Prostate gland (tissue), 2 donors: Measurements from ENCODE around the gene CLCA1. TPM values are rescaled to one million over a fixed set of nuclear protein-coding genes. Genes with fewer than 3 reads are reported as not detected.
"Not testable (repeated sequence)": the region's sequence is repeated elsewhere in the genome, so short reads cannot be mapped to it uniquely, and the experiment has no call there.

ENCODE experiments used
- DNase-seq: peaks from one replicate; pipeline ENCODE4 v3.0.0-alpha.2; 2019; ENCODE audit warnings: low spot score
- H3K27ac ChIP-seq, 2 donors: fragments of 200-600 bp; sonication (generic); 2 replicates each; pipeline ENCODE4 v1.5.1; 2017 to 2019
- H3K27me3 ChIP-seq: fragments of 200-600 bp; sonication (generic); replicated peaks from 2 replicates; pipeline ENCODE4 v1.5.1; 2019; ENCODE audit not compliant: insufficient read depth
- H3K36me3 ChIP-seq, 2 donors: fragments of 200-600 bp; sonication (generic); 1 replicate in 1 of 2; 2 replicates in 1 of 2; pipeline versions ENCODE4 v1.5.1 to v1.8.1; 2017 to 2019
- H3K4me1 ChIP-seq: fragments of 200-600 bp; sonication (generic); replicated peaks from 2 replicates; pipeline ENCODE4 v1.5.1; 2019
- H3K4me3 ChIP-seq, 2 donors: fragments of 200-600 bp; sonication (generic); 2 replicates each; pipeline ENCODE4 v1.5.1; 2017 to 2019
- H3K9me3 ChIP-seq: fragments of 200-600 bp; sonication (generic); 2 replicates; pipeline ENCODE4 v1.5.1; 2017
- CTCF ChIP-seq, 4 experiments: fragments of 200-600 bp in 2 of 4; fragments of 450-650 bp in 2 of 4; sonication (generic) in 2 of 4; IDR thresholded peaks; 1 replicate in 3 of 4; 2 replicates in 1 of 4; pipeline ENCODE4 v1.5.1; 2016 to 2019; ENCODE audit warnings: antibody characterized with exemption in 4 of 4, mild to moderate bottlenecking in 2 of 4, moderate library complexity in 2 of 4
- POLR2A ChIP-seq: fragments of 450-650 bp; IDR thresholded peaks from one replicate; pipeline ENCODE4 v1.6.1; 2016; ENCODE audit warnings: antibody characterized with exemption, mild to moderate bottlenecking
- POLR2AphosphoS5 ChIP-seq: sonication (generic); formaldehyde crosslinking; IDR thresholded peaks from one replicate; pipeline ENCODE4 v1.6.1; 2017; ENCODE audit warnings: antibody characterized with exemption
- WGBS: methylation state at CpG from one replicate; pipeline ENCODE4 v1.1.5; 2018; 5-methylcytosine and 5-hydroxymethylcytosine counted together
- intact Hi-C: fragments of 100-400 bp; cut with DNase I; formaldehyde crosslinking; loops from one replicate; pipeline ENCODE4 v1.14.2; 2022
- total RNA-seq, 2 donors: library from RNA; depleted of rRNA; stranded (reverse); fragments of >200 nt; gene quantifications; one replicate each; pipeline ENCODE4 v1.1.0, GENCODE V29; 2016

Gene CLCA1
- total RNA-seq, 2 donors from 2014 or later, result 0.34 TPM; not detected in 1

GRCh38 chr1:86502125-86502646, 33.5 kb downstream of the CLCA1 start:
- DNase-seq, H3K9me3 ChIP-seq, H3K27me3 ChIP-seq, H3K4me1 ChIP-seq, H3K36me3 ChIP-seq, H3K4me3 ChIP-seq: not testable (repeated sequence)
- peak in 3 of 4 experiments; percentile 9 to 38 (median 27) for TF ChIP-seq CTCF (IDR thresholded peaks at IDR 0.05)
- peak overlapping the region in 1 of 2 donors; percentile 79 for H3K27ac ChIP-seq
- WGBS, result 64% methylated on average over 16 of the region's 16 CpGs
- intact Hi-C loops, result loop anchor here (10.0 kb wide), 2 partner anchors 117 to 463 kb away; no protein-coding TSS in a partner anchor

- intact Hi-C loops, result loop anchor here (10.0 kb wide), 2 partner anchors 118 to 462 kb away; no protein-coding TSS in a partner anchor
- no peak overlapping the region for H3K4me3 ChIP-seq
- H3K9me3 ChIP-seq, result no peaks in the 10 kb centered on the region
- no peaks in the 10 kb centered on the region for H3K36me3 ChIP-seq
- no peaks in the 10 kb centered on the region for H3K4me1 ChIP-seq
- H3K27me3 ChIP-seq, result no peaks in the 10 kb centered on the region
- peak overlapping the region; percentile 79 to 84 for H3K27ac ChIP-seq
- DNase-seq, result peak; percentile 60
- TF ChIP-seq POLR2AphosphoS5 (no peak), POLR2A (no peak), CTCF (IDR thresholded peaks at IDR 0.05) (no peak)
- WGBS, result 58% methylated on average over 18 of the region's 18 CpGs
These were observed 34.1 kb downstream of the CLCA1 start for GRCh38 chr1:86502721-86503405.

- TF ChIP-seq CTCF (IDR thresholded peaks at IDR 0.05) (no peak), POLR2A (no peak), POLR2AphosphoS5 (no peak)
- WGBS, result 15% methylated on average over 18 of the region's 18 CpGs
- intact Hi-C loops, result loop anchor here (10.0 kb wide), 2 partner anchors 119 to 461 kb away; no protein-coding TSS in a partner anchor
- Histone ChIP-seq H3K36me3 (no peaks in the 10 kb centered on the region), H3K4me3 (peak overlapping the region in 1 of 2 donors; percentile 13), H3K4me1 (no peaks in the 10 kb centered on the region), H3K27me3 (no peaks in the 10 kb centered on the region), H3K9me3 (no peaks in the 10 kb centered on the region), H3K27ac (peak overlapping the region; percentile 79 to 84)
- peak; percentile 32 for DNase-seq
These were observed 34.8 kb downstream of the CLCA1 start for GRCh38 chr1:86503406-86504136.

GRCh38 chr1:86504137-86504479, 35.4 kb downstream of the CLCA1 start:
- H3K27me3 ChIP-seq, result no peaks in the 10 kb centered on the region
- no peaks in the 10 kb centered on the region for H3K9me3 ChIP-seq
- intact Hi-C loops, result loop anchor here (10.0 kb wide), 2 partner anchors 119 to 461 kb away; no protein-coding TSS in a partner anchor
- peak overlapping the region in 1 of 2 donors; percentile 13 for H3K4me3 ChIP-seq
- H3K36me3 ChIP-seq, result no peaks in the 10 kb centered on the region
- no peak for TF ChIP-seq CTCF (IDR thresholded peaks at IDR 0.05)
- TF ChIP-seq POLR2A, result no peak
- no peak for TF ChIP-seq POLR2AphosphoS5
- peak overlapping the region; percentile 79 to 84 for H3K27ac ChIP-seq
- 8% methylated on average over 9 of the region's 9 CpGs for WGBS
- peak; percentile 19 for DNase-seq
- H3K4me1 ChIP-seq, result no peaks in the 10 kb centered on the region
